Hematopoietic multipotent progenitor cell (in vitro differentiated cells): ENCODE results near the gene PITRM1. TPM values are rescaled to one million over a fixed set of nuclear protein-coding genes. Genes with fewer than 3 reads are reported as not detected.

ENCODE experiments used
- DNase-seq, 3 donors: peaks; one replicate each; pipeline ENCODE4 v3.0.0-alpha.2; 2011 to 2015; ENCODE audit warnings: low read depth in 2 of 3, low spot score in 2 of 3
- total RNA-seq: library from RNA; depleted of rRNA; stranded (reverse); fragments of >200 nt; gene quantifications from one replicate; pipeline ENCODE4 v1.2.3, GENCODE V29; 2012

The PITRM1 gene
- total RNA-seq, 1 donor: 63.6 TPM

- no peak for DNase-seq
These were observed 4.8 kb downstream of the PITRM1 start for GRCh38 chr10:3167611-3168330.

DNA sequence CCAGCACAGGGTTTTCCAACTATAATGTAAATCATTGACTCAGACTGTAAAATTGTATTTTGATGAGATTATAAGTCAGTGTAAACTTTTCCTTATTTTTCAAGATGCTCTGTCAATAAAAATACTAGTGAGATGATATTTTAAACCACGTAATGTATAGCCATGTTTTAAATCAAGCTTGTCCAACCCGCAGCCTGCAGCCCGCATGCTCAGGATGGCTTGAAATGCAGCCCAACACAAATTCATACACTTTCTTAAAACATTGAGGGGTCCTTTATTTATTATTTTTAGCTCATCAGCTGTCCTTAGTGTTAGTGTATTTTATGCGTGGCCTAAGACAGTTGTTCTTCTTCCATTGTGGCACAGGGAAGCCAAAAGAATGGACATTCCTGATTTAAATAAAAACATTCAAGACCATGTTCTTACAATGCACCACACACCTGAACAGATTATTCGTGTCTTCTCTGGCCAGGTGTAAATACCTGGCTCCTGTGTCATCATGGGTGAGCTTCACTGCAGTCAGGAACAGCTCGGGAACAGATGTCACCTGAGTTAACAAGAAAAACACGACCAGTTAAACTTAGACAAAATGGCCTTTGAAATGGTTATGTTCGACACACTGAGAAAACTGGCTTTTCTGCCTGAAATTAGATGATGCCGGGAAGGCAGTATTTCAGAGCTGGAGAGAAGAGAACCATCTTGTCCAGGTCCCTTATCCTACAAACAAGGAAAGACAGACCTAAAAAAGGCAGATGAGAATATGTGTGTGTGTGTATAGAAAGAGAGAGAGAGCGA, 5.9 kb downstream of the PITRM1 start:
- DNase-seq: no peak

DNA sequence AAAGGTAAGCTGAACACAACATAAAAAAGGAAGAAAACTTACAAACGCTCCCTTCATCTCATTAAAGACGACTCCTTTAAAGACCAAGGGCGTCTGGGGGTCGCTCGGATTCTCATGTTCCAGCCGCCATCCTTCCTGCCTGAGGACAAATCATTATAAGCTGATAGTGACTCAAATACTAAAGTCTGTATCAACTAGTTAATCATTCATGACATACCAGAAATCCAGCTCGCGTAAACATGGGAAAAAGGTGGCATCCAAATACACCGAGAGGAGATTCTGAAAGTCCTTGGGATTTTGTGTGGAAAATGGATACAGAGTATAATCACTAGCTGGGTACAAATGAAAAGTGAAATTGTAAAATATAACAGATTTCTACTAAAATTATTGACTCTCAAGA, 7.4 kb downstream of the PITRM1 start:
- no peak for DNase-seq

GRCh38 chr10:3163879-3164278, 8.7 kb downstream of the PITRM1 start:
- no peak for DNase-seq

- no peak for DNase-seq
These were observed 10.0 kb downstream of the PITRM1 start for GRCh38 chr10:3162533-3162932.

DNA sequence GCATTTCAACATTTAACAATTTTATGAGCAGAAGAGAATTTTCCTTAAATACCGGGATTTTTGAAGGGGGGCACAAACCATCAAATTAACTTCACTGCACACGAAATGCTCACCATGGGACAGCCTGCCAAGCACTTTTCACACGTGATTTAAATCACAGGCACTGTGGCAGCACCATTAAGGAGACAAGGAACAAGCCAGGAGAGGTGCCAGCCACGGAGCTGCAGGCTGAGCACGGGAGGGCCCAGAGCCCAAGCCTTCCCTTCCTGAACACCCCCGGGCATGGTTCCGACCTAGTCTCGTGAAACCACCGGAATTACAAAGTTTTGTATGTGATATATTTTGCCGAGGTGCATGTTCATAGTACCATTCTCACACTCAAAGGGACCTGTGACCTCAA, 13.4 kb downstream of the PITRM1 start:
- no peak for DNase-seq

GRCh38 chr10:3154666-3155065, 17.9 kb downstream of the PITRM1 start:
- DNase-seq: no peak

- DNase-seq: no peak
These were observed 20.0 kb downstream of the PITRM1 start for GRCh38 chr10:3152566-3152935.

DNA sequence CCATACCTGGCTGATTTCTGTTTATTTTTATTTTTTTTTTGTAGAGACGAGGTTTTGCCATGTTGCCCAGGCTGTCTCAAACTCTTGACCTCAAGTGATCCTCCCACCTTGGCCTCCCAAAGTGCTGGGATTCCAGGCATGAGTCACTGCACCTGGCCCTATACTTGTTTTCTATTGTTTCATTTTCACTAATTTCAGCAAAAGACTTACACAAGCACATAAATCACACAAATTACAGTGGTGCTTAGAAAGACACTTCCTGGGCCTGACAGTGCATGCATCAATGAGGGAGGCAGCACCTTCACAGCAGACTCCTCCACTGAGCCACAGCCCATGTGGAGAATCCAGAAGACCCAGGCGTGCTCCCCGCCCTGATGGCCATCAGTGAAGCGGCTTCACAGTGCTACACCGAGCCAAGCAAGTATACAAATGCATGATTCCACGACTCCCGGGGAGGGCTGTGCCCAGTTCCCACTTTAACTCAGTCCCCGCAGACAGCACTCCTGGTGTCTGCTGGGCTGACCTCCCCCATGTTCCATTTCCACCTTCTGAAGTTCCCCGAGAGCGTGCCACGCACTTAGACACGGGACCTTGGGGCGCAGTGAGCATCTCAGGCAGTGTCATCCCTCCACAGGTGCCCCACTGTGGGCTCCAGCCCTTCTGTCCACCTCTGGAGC, 20.6 kb downstream of the PITRM1 start:
- no peak for DNase-seq

DNA sequence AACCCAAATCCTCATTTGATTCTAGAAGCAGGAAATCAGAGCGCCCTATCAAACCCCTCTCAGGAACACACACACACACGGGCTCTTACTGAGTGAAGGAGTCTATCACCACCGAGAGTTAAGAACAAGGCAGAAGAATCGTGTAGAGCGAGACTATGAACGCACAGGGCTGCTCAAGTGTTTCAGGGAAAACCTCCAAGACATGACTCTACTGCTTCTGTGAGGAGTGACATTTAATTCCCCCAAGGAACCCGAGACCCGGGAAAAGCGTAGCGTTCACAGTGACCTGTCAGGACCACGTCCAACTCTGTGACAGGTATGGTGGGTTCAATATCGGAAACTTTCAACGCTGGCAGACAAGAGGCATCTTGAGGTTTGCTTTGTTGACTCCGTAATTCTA, 21.6 kb downstream of the PITRM1 start:
- no peak for DNase-seq

- DNase-seq: no peak
These were observed 22.2 kb downstream of the PITRM1 start for GRCh38 chr10:3150366-3150765.

DNA sequence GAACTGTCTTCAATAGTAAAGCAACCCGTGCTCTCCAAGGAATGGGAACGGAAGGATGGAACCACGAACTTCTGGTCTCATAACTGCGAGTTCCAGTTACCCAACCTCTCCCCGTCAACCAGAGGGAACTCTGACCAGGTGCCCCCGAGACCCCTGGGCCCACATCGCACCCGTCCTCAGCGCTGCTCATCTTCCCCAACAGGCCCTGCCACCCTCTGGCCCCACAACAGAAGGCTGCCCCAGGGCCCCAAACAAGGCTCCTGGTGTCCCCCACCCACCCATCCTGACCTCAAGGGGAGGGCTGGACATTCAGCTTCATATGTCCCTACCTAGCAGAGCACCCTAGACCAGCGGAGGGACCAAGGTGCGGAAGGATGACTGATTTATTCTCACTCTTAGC, 22.7 kb downstream of the PITRM1 start:
- DNase-seq: no peak

DNA sequence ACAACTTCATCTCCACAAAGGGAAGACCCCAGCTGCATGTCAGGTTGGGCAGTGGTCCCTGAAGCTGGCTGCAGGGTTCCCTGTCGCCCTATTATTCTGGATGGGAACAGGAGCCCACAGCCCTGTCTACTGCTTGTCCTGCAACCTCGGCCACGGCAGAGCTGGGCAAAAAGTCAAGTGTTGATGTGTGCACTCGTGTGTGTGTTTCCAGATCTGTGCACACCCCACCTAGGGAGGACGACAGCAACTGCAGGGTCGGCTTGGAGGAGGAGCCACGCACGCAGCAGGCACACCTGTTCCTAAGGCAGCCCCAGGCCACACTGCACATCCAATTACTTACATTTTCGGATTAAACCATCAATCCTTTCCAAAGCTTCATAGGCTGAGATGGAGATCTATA, 23.6 kb downstream of the PITRM1 start:
- no peak for DNase-seq

DNA sequence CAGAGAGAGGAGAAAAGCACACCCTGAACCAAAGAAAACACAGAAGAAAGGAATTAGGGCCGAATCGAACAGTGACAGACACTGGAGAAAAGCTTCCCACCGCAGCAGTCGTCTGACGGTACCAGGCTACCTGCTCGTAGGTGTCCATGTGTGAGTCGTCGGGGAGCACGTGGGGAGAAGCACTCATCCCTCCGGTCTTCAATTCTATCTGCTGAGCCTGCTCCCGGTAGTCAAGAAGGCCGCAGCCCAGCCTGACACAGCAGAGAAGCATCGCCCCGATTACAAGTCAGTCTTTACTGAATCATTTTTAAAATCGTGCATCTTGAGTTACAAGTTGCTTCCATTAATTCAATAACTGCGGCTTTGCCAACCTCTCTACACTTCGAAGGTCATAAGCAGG, 24.5 kb downstream of the PITRM1 start:
- no peak for DNase-seq

DNA sequence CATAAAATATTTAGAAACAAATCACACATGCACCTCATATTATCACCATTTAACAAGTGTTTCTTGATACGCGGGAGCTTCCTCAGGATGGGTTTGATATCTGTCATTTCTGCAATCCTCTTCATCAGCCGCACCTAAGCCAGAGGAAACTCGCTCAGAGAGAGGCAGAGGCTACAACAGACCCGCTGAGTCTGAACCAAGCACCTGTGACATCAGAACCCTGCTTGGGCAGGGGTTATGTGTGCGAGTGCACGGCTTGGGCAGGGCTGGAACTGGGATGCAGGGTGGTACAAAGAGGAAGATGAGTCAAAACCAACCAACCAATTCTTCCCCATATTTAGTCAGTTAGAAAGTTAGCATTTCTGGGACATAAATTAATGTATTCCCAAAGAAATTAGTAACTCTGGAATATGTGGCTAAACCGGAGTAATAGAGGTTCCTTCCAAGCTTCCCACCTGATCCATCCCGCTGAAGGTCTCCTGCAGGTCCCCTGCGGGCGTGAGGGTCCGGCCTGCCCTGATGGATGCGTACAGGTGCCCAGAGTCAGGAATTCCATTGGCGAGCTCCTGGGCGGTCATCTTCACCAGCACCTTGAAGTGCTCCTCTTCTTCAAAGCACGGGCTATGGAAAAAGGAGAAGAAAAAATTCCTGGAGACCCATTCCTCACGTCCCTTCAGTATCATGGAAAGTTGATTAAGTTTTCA, 25.3 kb downstream of the PITRM1 start:
- no peak for DNase-seq

DNA sequence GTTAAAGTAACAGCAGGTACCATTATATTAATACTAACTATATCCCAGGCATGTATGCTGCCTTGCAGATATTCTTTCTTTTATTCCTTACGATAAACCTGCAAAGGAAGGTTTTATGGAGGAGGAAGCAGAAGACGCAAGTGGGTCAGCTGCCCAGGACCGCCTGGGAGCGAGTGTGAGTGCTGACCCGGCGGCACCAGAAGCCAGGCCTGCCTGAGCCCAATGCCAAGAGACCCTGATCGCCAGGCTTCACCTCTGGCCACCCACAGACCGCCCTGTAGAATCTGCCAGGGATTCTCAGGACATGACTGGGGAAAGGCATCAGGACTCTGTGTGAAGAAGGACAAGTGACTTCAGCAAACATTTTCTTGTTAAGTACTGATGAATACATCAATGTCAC, 26.3 kb downstream of the PITRM1 start:
- DNase-seq: no peak

GRCh38 chr10:3145366-3145765, 27.2 kb downstream of the PITRM1 start:
- no peak for DNase-seq

DNA sequence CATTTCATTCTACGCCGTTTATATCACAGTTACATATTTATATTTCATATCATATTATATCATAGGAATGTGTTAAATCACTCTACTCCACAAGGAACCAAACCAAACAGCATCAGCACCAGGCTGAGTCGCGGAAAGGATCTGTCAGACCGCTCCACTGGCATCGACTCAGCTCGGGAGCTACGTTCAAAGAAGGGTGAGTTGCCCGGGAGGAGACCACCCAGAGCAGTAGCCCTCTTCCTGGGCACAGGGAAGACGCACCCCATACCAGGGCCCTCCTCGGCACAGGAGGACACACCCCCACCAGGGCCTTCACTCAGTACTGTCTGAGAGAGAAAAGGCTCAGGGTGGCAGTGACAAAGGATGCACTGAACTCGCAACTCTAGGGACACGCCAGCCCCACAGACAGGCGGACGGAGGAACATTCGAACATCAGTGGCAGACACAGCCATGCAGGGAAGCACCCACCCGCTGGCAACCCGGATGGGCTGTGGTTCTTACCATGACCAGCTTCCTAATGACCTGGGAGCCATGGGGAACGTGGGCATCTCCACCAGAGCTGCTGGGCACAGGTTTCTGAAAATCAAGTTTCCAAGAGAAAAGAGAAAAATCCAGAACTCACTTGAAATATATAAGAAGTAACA, 28.7 kb downstream of the PITRM1 start:
- DNase-seq: no peak

GRCh38 chr10:3143366-3143765, 29.2 kb downstream of the PITRM1 start:
- DNase-seq: no peak

- no peak for DNase-seq
These were observed 30.3 kb downstream of the PITRM1 start for GRCh38 chr10:3142146-3142875.
